ENCODE results near the gene PAGR1. TPM values are rescaled to one million over a fixed set of nuclear protein-coding genes. Genes with fewer than 3 reads are reported as not detected.

Gene PAGR1
- total and polyA plus RNA-seq, 2 donors (not counting 1 experiment from before 2014, with no cell fraction given): 17.8 to 28.4 TPM

DNA sequence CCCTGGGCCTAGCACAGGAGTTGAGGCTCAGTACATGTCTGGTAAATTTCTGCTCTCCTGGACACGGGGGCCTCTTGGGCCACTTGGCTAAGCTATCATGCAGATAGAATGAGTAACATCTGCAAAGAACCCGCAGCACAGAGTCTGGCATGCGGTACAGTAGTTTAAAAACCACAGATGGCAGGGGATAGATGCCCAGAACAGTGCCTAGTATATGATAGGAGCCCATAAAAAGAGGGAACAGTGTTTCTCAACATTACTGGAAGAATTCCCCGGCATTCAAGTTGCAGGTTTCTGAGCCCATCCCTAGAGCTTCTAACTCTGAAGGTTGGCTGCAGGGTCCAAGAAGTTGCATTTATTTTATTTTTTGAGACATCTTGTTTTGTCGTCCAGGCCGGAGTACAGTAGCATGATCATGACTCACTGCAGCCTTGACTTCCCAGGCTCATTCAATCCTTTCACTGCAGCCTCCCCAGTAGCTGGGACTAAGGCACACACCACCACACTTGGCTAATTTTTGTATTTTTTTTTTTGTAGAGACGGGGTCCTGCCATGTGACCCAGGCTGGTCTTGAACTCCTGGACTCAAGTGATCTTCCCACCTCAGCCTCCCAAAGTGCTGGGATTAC, 41.3 kb downstream of the PAGR1 start:
- Histone ChIP-seq H3K4me3 (ENCODE audit: control extremely low read depth in 1 of 5, extremely low read depth in 1 of 5, insufficient read depth in 1 of 5, low read depth in 2 of 5, low read length in 4 of 5) (no peak overlapping the region), H3K9ac (ENCODE audit: low read length) (no peak overlapping the region), H3K4me1 (ENCODE audit: control insufficient read depth in 2 of 2, insufficient read depth in 2 of 2, low read length in 2 of 2) (peaks cover 11 to 12% of the 10 kb centered on the region in 2 donors), H3K27ac (ENCODE audit: low read length in 2 of 2) (no peak overlapping the region), H3K27me3 (replicated peaks in 1 of 4; ENCODE audit: control extremely low read depth in 1 of 4, control insufficient read depth in 3 of 4, insufficient read depth in 4 of 4, low read length in 3 of 4) (no peaks in the 10 kb centered on the region), H2AFZ (ENCODE audit: insufficient read depth, low read depth, low read length, poor library complexity, severe bottlenecking) (no peak overlapping the region), H3K79me2 (ENCODE audit: control insufficient read depth, insufficient read depth, low read length) (peaks cover 8% of the 10 kb centered on the region), H4K20me1 (ENCODE audit: control insufficient read depth, insufficient read depth, low read length, poor library complexity, severe bottlenecking) (peaks cover 8% of the 10 kb centered on the region), H3K4me2 (replicated peaks; ENCODE audit: low read depth, low read length, poor library complexity, severe bottlenecking) (no peak overlapping the region), H3K9me3 (ENCODE audit: control extremely low read depth in 1 of 3, control insufficient read depth in 2 of 3, insufficient read depth in 1 of 3, low read length in 2 of 3) (no peaks in the 10 kb centered on the region), H3K36me3 (replicated peaks in 1 of 2; ENCODE audit: control extremely low read depth in 1 of 2, control insufficient read depth in 1 of 2, extremely low read depth in 1 of 2, insufficient read depth in 2 of 2, low read length in 1 of 2) (peaks cover 4 to 25% of the 10 kb centered on the region in 2 experiments)
- TF ChIP-seq EZH2 (IDR thresholded peaks at IDR 0.05; ENCODE audit: borderline replicate concordance, insufficient read depth, low read depth, low read length, poor library complexity, severe bottlenecking): no peak
- TF ChIP-seq, protein P1, sequence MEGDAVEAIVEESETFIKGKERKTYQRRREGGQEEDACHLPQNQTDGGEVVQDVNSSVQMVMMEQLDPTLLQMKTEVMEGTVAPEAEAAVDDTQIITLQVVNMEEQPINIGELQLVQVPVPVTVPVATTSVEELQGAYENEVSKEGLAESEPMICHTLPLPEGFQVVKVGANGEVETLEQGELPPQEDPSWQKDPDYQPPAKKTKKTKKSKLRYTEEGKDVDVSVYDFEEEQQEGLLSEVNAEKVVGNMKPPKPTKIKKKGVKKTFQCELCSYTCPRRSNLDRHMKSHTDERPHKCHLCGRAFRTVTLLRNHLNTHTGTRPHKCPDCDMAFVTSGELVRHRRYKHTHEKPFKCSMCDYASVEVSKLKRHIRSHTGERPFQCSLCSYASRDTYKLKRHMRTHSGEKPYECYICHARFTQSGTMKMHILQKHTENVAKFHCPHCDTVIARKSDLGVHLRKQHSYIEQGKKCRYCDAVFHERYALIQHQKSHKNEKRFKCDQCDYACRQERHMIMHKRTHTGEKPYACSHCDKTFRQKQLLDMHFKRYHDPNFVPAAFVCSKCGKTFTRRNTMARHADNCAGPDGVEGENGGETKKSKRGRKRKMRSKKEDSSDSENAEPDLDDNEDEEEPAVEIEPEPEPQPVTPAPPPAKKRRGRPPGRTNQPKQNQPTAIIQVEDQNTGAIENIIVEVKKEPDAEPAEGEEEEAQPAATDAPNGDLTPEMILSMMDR (IDR thresholded peaks at IDR 0.05): no peak
- Mint-ChIP-seq H3K4me1 (peaks cover 14% of the 10 kb centered on the region), H3K4me3 (no peak overlapping the region), H3K27ac (no peak overlapping the region), H3K27me3 (no peaks in the 10 kb centered on the region), H3K9me3 (ENCODE audit: insufficient read depth) (no peaks in the 10 kb centered on the region)
- intact Hi-C loops (cut with micrococcal nuclease): no loop called here
- no peak for ATAC-seq (ENCODE audit: low read depth)
- DNase-seq: no peak
- POLR2A ChIA-PET: no interaction called here
- 97% methylated on average over 7 of the region's 7 CpGs for WGBS (ENCODE audit: insufficient coverage)
- CTCF ChIA-PET: interaction anchor here (1.2 to 3.6 kb wide), 2 partner anchors 9 to 157 kb away, joined by 3 to 15 read pairs; no protein-coding TSS in a partner anchor

DNA sequence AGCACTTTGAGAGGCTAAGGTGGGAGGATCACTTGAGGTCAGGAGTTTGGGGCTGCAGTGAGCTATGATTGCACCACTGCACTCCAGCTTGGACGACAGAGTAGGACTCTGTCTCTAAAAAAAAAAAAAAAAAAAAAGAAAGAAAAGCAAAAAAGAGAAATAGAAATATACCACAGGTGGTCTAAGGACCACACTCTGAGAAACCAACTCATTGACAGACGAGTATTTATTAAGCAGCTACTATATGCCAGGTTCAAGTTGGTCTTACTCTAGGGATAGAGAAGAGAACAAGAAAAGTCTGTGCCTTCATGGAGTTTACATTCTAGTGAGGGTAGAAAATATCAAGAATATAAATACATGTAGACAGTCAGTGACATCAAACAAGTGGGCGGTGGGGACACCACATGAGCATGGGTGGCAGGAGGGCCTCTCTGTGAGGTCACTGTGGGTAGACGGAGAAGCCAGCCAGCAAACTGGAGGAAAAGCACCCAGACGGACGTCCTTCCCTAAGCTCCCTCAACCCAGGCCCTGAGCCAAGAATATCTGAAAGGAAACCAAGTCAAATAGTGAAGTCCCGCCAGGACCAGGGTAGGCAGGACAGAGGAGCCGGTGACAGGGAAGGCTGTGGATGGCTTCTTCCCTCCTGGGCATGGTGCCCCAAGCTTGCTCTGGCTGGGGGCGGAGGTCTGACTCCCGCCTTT, 42.3 kb downstream of the PAGR1 start:
- POLR2A ChIA-PET: no interaction called here
- Histone ChIP-seq H3K79me2 (ENCODE audit: control insufficient read depth, insufficient read depth, low read length) (peaks cover 16% of the 10 kb centered on the region), H2AFZ (ENCODE audit: insufficient read depth, low read depth, low read length, poor library complexity, severe bottlenecking) (no peak overlapping the region), H4K20me1 (ENCODE audit: control insufficient read depth, insufficient read depth, low read length, poor library complexity, severe bottlenecking) (peaks cover 8% of the 10 kb centered on the region), H3K27ac (ENCODE audit: low read length in 2 of 2) (no peak overlapping the region), H3K4me2 (replicated peaks; ENCODE audit: low read depth, low read length, poor library complexity, severe bottlenecking) (no peak overlapping the region), H3K27me3 (replicated peaks in 1 of 4; ENCODE audit: control extremely low read depth in 1 of 4, control insufficient read depth in 3 of 4, insufficient read depth in 4 of 4, low read length in 3 of 4) (no peaks in the 10 kb centered on the region), H3K4me1 (ENCODE audit: control insufficient read depth in 2 of 2, insufficient read depth in 2 of 2, low read length in 2 of 2) (peaks cover 14 to 15% of the 10 kb centered on the region in 2 donors), H3K9ac (ENCODE audit: low read length) (no peak overlapping the region), H3K36me3 (replicated peaks in 1 of 2; ENCODE audit: control extremely low read depth in 1 of 2, control insufficient read depth in 1 of 2, extremely low read depth in 1 of 2, insufficient read depth in 2 of 2, low read length in 1 of 2) (peaks cover 4 to 25% of the 10 kb centered on the region in 2 experiments), H3K4me3 (ENCODE audit: control extremely low read depth in 1 of 5, extremely low read depth in 1 of 5, insufficient read depth in 1 of 5, low read depth in 2 of 5, low read length in 4 of 5) (no peak overlapping the region), H3K9me3 (ENCODE audit: control extremely low read depth in 1 of 3, control insufficient read depth in 2 of 3, insufficient read depth in 1 of 3, low read length in 2 of 3) (no peaks in the 10 kb centered on the region)
- H3K27ac Mint-ChIP-seq: no peak overlapping the region
- no peaks in the 10 kb centered on the region for H3K9me3 Mint-ChIP-seq (ENCODE audit: insufficient read depth)
- no peak for DNase-seq
- no peaks in the 10 kb centered on the region for H3K27me3 Mint-ChIP-seq
- peaks cover 18% of the 10 kb centered on the region for H3K4me1 Mint-ChIP-seq
- TF ChIP-seq, protein P1 (IDR thresholded peaks at IDR 0.05): no peak
- no peak for TF ChIP-seq EZH2 (IDR thresholded peaks at IDR 0.05; ENCODE audit: borderline replicate concordance, insufficient read depth, low read depth, low read length, poor library complexity, severe bottlenecking)
- H3K4me3 Mint-ChIP-seq: no peak overlapping the region
- CTCF ChIA-PET: interaction anchor here (0.6 to 3.6 kb wide), 2 partner anchors 11 to 41 kb away, joined by 3 to 15 read pairs; no protein-coding TSS in a partner anchor
- 96% methylated on average over 8 of the region's 10 CpGs for WGBS (ENCODE audit: insufficient coverage)
- ATAC-seq (ENCODE audit: low read depth): no peak
- intact Hi-C loops (cut with micrococcal nuclease): no loop called here
